Measurements from ENCODE around the gene ERC2.

ERC2 gene

DNA sequence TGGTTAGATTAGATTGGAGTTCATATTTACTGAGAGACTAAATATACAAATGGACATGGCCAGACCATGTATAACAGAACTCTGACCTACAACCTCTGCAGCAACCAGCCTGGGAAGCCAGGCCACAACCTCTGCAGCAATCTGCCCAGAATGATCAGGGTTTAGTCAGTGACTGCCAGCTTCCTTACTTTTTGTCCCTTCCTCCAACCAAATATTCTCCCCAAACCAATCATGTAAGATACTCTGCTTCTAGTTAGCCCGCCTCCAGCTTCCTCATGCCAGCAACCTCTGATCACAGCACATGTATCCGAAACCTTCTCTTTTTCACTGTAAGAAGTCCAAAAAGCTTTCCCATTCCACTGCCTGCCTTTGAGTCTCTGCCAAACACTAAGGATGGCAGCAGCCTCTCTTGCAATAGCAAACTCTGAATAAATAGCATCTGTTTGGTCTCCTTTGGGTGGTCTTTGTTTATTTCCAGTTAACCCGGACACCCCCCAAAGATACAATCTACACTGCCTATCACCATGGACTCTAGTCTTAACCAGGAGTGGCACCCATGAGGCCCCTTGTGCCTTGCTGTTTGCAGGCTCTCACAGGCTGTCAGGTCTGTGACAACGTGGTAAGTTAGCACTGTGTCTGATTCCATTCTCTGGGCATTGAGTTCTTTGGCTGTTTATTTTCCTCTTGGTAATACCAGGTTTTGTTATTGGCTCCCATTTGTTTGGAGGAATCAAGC lies 102.2 kb downstream of the ERC2 start:
- FAIRE-seq: no peak

DNA sequence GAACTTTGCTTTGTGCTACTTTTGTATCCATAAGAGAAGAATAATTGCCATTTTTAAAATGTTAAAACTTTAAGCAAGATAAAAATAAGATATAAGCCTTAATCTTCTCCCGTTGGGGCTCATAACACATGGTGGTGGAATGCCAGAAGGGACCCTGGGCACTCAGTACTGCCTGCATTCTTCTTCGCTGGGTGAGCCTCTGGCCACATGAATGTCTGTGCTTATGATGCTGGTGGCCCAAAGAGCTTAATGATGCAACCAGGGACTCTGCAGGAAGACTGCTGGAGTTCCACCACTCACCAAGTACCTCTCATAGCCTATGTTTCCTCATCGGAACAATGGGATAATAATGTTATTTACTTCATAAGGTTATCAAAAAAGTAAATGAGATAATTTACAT lies 103.6 kb downstream of the ERC2 start:
- FAIRE-seq: no peak

DNA sequence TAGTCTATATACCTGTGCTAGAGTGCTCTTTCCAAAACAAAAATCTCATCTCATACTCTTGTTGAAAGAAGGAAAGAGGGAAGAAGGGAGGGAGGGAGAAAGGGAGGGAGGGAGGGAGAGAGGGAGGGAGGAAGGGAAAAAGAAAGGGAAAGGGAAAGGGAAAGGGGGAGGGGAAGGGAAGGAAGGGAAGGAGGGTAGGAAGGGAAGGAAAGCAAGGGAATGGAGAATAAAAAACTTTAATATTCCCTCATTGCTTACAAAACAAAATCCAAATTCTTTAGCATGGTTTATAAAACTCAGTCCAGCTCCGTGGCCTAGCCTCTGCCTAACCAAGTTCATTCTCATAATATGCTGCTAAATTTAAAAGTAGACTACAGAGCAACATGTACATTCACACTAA lies 104.5 kb downstream of the ERC2 start:
- no peak for FAIRE-seq

GRCh38 chr3:56361731-56362130 lies 106.5 kb downstream of the ERC2 start:
- no peak for FAIRE-seq

GRCh38 chr3:56357266-56357665 lies 111.0 kb downstream of the ERC2 start:
- no peak for FAIRE-seq

- no peak for FAIRE-seq
Observed at GRCh38 chr3:56356808-56357207, 111.5 kb downstream of the ERC2 start.

DNA sequence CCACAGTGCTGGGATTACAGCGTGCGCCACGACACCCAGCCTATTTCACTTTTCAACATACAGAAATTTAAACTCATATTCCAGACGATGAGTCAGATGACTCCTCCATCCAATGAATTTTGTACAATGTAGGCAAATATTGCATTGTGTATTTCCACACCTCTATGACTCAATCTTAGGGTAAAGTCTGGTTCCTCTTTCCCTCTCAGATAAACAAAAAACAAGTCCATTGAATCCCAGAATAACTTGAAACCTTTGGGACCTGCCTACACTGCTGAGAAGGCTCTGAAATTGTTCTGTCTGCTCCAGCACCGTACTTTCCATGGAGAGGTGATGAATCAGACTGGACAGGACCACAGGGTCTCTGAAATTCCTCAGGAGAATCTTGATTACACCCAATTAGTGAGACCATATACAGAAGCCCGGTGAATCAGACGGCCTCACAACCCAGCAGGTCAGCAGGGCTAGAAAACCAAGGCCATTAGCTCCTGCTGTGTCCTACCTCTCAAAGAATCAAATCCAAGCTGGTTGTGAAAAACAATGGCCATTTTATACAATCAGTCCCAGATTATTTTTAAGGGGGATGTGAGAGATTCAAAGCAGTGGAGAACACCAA lies 112.6 kb downstream of the ERC2 start:
- no peak for FAIRE-seq

DNA sequence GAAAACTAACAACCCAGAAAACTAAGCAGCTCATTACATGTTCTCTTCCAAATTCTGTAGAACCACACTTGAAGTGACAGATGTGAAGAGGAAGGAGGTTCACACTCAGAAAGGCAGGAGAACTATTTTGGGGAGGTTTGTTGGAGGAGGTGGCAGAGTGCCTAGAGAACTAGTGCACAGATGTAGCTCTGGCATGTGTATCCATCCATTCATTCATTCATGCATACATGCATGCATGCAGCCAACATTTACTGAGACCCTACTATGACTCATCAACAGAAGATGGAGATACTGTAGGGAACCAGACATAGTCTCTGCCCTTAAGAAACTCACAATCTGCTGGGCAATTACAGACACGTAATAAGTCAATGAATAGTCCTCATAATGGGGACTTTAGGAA lies 116.7 kb downstream of the ERC2 start:
- FAIRE-seq: no peak

DNA sequence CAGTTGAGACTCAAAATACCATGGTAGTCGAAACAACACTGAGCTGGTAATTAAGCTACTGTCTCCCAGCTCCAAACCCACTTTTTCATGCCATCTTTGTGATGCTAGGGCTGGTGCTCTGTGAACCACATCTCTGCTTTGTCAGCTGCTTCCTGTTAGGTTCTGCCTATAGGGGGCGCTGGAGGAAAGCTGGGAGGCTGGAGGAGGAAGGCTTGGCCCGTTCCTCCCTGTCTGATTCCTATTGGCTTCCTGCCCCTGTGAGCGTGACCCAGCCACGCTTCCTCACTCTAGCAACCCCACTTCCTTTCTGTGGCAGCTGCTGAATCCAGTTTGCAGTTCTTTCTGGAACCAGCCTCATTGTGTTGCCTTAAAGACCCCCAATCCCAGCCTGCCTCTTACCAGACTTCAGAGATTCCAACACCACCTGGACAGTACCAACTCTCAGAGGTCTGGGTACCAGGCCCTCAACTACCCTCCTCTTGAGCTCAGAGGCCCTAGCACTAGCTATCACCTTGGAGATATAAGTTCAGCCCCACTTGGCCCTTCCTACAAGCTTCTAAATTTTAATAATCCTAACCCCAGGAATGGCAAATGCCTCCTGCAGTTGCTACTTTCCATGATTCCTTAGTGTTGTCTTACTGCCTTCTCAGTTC lies 120.9 kb downstream of the ERC2 start:
- FAIRE-seq: no peak

- FAIRE-seq: no peak
Observed at GRCh38 chr3:56342475-56342874, 125.8 kb downstream of the ERC2 start.

DNA sequence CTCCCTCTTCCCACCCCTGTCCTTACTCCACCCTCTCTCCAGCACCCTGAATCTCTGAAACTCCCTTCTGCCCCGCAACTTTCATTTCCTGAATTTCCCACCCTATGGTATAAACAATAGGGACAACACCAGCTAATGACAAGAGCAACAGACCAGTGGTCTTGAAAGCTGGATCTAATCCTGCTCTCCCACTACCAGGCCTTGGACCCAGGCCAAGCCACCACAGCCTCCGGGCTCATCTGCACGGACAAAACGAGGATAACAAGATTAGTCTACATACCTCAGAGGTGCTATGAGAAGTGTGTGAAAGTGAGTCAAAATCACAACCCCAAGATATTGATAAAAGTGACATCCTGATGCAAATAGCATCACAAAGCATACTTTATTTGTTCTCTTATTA lies 128.6 kb downstream of the ERC2 start:
- no peak for FAIRE-seq

- FAIRE-seq: no peak
Observed at GRCh38 chr3:56339244-56339643, 129.0 kb downstream of the ERC2 start.

GRCh38 chr3:56336023-56336422 lies 132.2 kb downstream of the ERC2 start:
- FAIRE-seq: no peak

- no peak for FAIRE-seq
Observed at GRCh38 chr3:56324473-56324872, 143.8 kb downstream of the ERC2 start.

- no peak for FAIRE-seq
Observed at GRCh38 chr3:56323986-56324420, 144.3 kb downstream of the ERC2 start.

- FAIRE-seq: no peak
Observed at GRCh38 chr3:56322862-56323261, 145.4 kb downstream of the ERC2 start.

- FAIRE-seq: no peak
Observed at GRCh38 chr3:56321892-56322291, 146.4 kb downstream of the ERC2 start.

GRCh38 chr3:56321383-56321782 lies 146.9 kb downstream of the ERC2 start:
- no peak for FAIRE-seq

GRCh38 chr3:56320883-56321282 lies 147.4 kb downstream of the ERC2 start:
- no peak for FAIRE-seq

GRCh38 chr3:56318891-56319290 lies 149.4 kb downstream of the ERC2 start:
- no peak for FAIRE-seq

DNA sequence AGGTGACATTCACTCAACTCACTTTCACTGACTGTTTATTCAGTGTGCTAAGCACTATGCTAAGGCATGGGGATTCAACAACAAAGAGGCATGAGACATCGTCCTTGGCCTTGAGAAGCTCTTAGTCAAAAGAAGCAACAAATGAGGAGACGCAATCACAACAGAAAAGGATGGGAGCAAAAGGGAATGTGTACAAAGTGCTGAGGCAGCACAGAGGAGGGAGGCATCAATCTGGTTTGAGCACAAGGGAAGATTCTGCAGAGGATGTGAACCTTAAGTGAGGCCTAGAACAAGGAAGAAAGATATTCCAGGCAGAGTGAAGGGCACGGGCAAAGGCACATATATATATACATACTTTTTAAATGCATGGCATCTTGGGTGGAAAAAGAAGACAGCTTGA lies 151.3 kb downstream of the ERC2 start:
- FAIRE-seq: no peak

- no peak for FAIRE-seq
Observed at GRCh38 chr3:56314842-56315241, 153.4 kb downstream of the ERC2 start.

GRCh38 chr3:56309465-56309864 lies 158.8 kb downstream of the ERC2 start:
- no peak for FAIRE-seq

DNA sequence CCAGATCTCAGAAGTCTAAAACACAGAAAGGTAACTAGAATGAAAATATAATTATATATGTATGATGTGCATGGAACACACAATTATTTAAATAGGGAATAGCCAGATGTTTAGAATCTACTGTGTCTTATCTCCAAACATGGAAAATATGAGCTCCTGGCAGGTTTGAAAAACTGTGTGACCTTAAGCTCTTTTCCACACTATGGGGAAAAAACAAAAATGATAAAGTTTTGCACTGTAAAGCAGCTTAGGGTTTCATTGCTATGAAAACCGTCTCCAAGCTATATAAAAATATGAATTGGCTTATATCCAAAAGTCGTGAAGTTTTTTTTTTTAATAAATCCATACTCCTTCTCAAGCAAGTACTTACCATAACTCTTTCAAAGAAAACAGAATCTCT lies 159.8 kb downstream of the ERC2 start:
- no peak for FAIRE-seq

Data from A204.1 (cell line).